GM23338 (cell line): Measurements from ENCODE around the gene NRSN2. TPM values are rescaled to one million over a fixed set of nuclear protein-coding genes. Genes with fewer than 3 reads are reported as not detected.

Source experiments
- ATAC-seq: fragments of 200-7000 bp; cut with Tn5 transposase; 3 replicates; pipeline ENCODE4 v1.9.1; 2020
- DNase-seq: peaks from one replicate; pipeline ENCODE4 v3.0.0-alpha.2; 2015; ENCODE audit warnings: low spot score
- H2AFZ ChIP-seq: fragments of 200-600 bp; sonication (generic); 2 replicates; pipeline ENCODE4 v1.8.0; 2016; ENCODE audit warnings: antibody characterized with exemption, mild to moderate bottlenecking, moderate library complexity
- H3F3A ChIP-seq: fragments of 200-600 bp; sonication (generic); replicated peaks from 2 replicates; pipeline ENCODE4 v1.8.0; 2017; ENCODE audit warnings: antibody characterized with exemption, mixed run types, low read depth
- H3K27ac ChIP-seq: fragments of 200-600 bp; sonication (generic); 2 replicates; pipeline ENCODE4 v1.6.1; 2016; ENCODE audit warnings: low read depth
- H3K27me3 ChIP-seq: fragments of 200-600 bp; sonication (generic); 2 replicates; pipeline ENCODE4 v1.8.0; 2016; ENCODE audit warnings: mild to moderate bottlenecking, mixed run types, moderate library complexity; ENCODE audit not compliant: insufficient read depth
- H3K36me3 ChIP-seq: fragments of 200-600 bp; sonication (generic); 2 replicates; pipeline ENCODE4 v1.8.0; 2016; ENCODE audit warnings: mild to moderate bottlenecking; ENCODE audit not compliant: insufficient read depth
- H3K4me1 ChIP-seq: fragments of 200-600 bp; sonication (generic); 2 replicates; pipeline ENCODE4 v1.8.0; 2016; ENCODE audit warnings: mild to moderate bottlenecking, moderate library complexity; ENCODE audit not compliant: insufficient read depth
- H3K4me2 ChIP-seq: fragments of 200-600 bp; sonication (generic); 2 replicates; pipeline ENCODE4 v1.7.1; 2017; ENCODE audit warnings: mixed run types
- H3K4me3 ChIP-seq: fragments of 200-600 bp; sonication (generic); 2 replicates; pipeline ENCODE4 v1.6.1; 2016; ENCODE audit warnings: mixed run types
- H3K79me2 ChIP-seq: fragments of 200-600 bp; sonication (generic); replicated peaks from 2 replicates; pipeline ENCODE4 v1.8.0; 2017; ENCODE audit warnings: mild to moderate bottlenecking; ENCODE audit not compliant: insufficient read depth
- H3K9me2 ChIP-seq: fragments of 200-600 bp; sonication (generic); 2 replicates; pipeline ENCODE4 v1.8.0; 2017; ENCODE audit not compliant: insufficient read depth
- H4K20me1 ChIP-seq: fragments of 200-600 bp; sonication (generic); replicated peaks from 2 replicates; pipeline ENCODE4 v1.8.0; 2017; ENCODE audit warnings: mild to moderate bottlenecking; ENCODE audit not compliant: insufficient read depth
- H3K27ac Mint-ChIP-seq: 2 replicates; pipeline ENCODE4 v1.8.0; 2020; ENCODE audit warnings: inconsistent platforms, mild to moderate bottlenecking, moderate library complexity, mixed read lengths
- H3K27me3 Mint-ChIP-seq: 3 replicates; pipeline ENCODE4 v1.8.0; 2022; ENCODE audit warnings: low read depth, mild to moderate bottlenecking, moderate library complexity, mixed read lengths, inconsistent platforms; ENCODE audit not compliant: insufficient read depth, poor library complexity
- H3K36me3 Mint-ChIP-seq: 3 replicates; pipeline ENCODE4 v1.8.0; 2021; ENCODE audit warnings: low read depth, mild to moderate bottlenecking, inconsistent platforms, moderate library complexity, mixed read lengths
- H3K4me1 Mint-ChIP-seq: 3 replicates; pipeline ENCODE4 v1.8.0; 2020; ENCODE audit warnings: mild to moderate bottlenecking, inconsistent platforms, mixed read lengths
- H3K4me3 Mint-ChIP-seq: 3 replicates; pipeline ENCODE4 v1.8.0; 2021; ENCODE audit warnings: moderate library complexity, mild to moderate bottlenecking, inconsistent platforms, mixed read lengths
- H3K9me3 Mint-ChIP-seq: 3 replicates; pipeline ENCODE4 v1.8.0; 2020; ENCODE audit warnings: moderate library complexity, mild to moderate bottlenecking, inconsistent platforms, mixed read lengths
- JUNB ChIP-seq: IDR thresholded peaks from one replicate; pipeline ENCODE4 v1.6.1; 2016; ENCODE audit warnings: antibody characterized with exemption; ENCODE audit not compliant: unreplicated experiment
- POLR2AphosphoS5 ChIP-seq: IDR thresholded peaks from 2 replicates; pipeline ENCODE4 v1.6.1; 2016; ENCODE audit warnings: antibody characterized with exemption, low read depth
- STAT1 ChIP-seq: IDR thresholded peaks from one replicate; pipeline ENCODE4 v1.6.1; 2016; ENCODE audit warnings: antibody characterized with exemption; ENCODE audit not compliant: unreplicated experiment
- polyA plus RNA-seq: library from polyadenylated mRNA; unstranded; fragments of >200 nt; fragmentation: Nextera tagmentation; extraction: Ambion mirVana; gene quantifications from 2 replicates; pipeline ENCODE4 v1.2.1, GENCODE V29; 2016
- total RNA-seq: library from RNA; depleted of rRNA; stranded (reverse); fragments of >200 nt; shearing (Covaris generic); gene quantifications from 2 replicates; pipeline ENCODE4 v1.2.3, GENCODE V29; 2014
- TF ChIP-seq, protein P1 (sequence below): IDR thresholded peaks from one replicate; pipeline ENCODE4 v1.6.1; 2018; ENCODE audit warnings: antibody characterized with exemption; ENCODE audit not compliant: unreplicated experiment
- TF ChIP-seq, protein P2 (sequence below), 2 experiments: fragments of 200-600 bp in 1 of 2; sonication (generic) in 1 of 2; conservative IDR thresholded peaks; 2 replicates each; pipeline versions ENCODE4 v1.5.1 to v1.6.1; 2016 to 2017; ENCODE audit warnings: antibody characterized with exemption in 2 of 2, low read depth in 2 of 2, mild to moderate bottlenecking in 2 of 2, moderate library complexity in 1 of 2
- TF ChIP-seq, protein P3 (sequence below): fragments of 250-450 bp; sonication (Bioruptor Pico); IDR thresholded peaks from 2 replicates; pipeline ENCODE4 v1.5.0; 2020; ENCODE audit warnings: mild to moderate bottlenecking, moderate library complexity

NRSN2 gene
- total and polyA plus RNA-seq, 2 experiments from 2014 or later = 14.4 to 17.9 TPM

DNA sequence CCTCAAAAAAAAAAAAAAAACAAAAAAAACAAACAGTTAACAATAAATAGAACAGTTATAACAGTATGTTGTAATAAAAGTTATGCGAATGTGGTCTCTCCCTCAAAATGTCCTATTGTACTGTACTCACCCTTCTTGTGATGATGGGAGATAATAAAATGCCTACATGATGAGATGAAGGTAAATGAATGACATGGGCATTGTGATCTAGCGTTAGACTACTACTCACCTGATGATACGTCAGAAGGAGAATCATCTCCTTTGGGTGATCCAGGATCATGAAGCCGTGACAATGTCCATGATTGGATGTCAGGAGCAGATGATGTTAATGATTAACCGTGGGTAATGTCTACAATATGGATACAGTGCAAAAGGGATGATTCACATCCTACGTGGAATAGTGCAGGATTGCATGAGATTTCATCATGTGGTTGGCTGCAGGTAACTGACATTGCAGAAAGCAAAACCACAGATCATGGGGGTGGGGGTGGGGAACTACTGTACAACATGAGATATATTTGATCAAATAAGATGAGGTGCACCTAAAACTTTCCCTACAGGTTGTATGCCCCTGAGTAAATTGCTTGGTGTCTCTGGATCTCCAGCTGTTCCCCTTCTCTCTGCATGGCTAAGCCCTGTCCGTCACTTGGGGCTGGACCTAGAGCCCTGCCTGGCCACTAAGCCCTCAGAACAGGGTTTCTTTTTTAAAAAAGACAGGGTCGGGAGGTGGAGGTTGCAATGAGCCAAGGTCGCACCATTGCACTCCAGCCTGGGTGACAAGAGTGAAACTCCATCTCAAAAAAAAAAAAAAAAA is 55.0 kb downstream of the NRSN2 start:
- Histone ChIP-seq H2AFZ (no peak overlapping the region), H4K20me1 (no peaks in the 10 kb centered on the region), H3F3A (peaks cover 3% of the 10 kb centered on the region; the same call in 1 of the 2 replicates), H3K4me3 (no peak overlapping the region), H3K36me3 (no peaks in the 10 kb centered on the region), H3K79me2 (no peaks in the 10 kb centered on the region), H3K4me1 (peaks cover 11% of the 10 kb centered on the region), H3K4me2 (no peak overlapping the region), H3K27me3 (no peaks in the 10 kb centered on the region), H3K27ac (no peak overlapping the region), H3K9me2 (no peaks in the 10 kb centered on the region)
- no peak overlapping the region for H3K4me3 Mint-ChIP-seq
- ATAC-seq (no peak), DNase-seq (no peak)
- peaks cover 11% of the 10 kb centered on the region for H3K27me3 Mint-ChIP-seq
- peaks cover 3% of the 10 kb centered on the region; the same call in 2 of the 3 replicates for H3K9me3 Mint-ChIP-seq
- TF ChIP-seq, protein P1, sequence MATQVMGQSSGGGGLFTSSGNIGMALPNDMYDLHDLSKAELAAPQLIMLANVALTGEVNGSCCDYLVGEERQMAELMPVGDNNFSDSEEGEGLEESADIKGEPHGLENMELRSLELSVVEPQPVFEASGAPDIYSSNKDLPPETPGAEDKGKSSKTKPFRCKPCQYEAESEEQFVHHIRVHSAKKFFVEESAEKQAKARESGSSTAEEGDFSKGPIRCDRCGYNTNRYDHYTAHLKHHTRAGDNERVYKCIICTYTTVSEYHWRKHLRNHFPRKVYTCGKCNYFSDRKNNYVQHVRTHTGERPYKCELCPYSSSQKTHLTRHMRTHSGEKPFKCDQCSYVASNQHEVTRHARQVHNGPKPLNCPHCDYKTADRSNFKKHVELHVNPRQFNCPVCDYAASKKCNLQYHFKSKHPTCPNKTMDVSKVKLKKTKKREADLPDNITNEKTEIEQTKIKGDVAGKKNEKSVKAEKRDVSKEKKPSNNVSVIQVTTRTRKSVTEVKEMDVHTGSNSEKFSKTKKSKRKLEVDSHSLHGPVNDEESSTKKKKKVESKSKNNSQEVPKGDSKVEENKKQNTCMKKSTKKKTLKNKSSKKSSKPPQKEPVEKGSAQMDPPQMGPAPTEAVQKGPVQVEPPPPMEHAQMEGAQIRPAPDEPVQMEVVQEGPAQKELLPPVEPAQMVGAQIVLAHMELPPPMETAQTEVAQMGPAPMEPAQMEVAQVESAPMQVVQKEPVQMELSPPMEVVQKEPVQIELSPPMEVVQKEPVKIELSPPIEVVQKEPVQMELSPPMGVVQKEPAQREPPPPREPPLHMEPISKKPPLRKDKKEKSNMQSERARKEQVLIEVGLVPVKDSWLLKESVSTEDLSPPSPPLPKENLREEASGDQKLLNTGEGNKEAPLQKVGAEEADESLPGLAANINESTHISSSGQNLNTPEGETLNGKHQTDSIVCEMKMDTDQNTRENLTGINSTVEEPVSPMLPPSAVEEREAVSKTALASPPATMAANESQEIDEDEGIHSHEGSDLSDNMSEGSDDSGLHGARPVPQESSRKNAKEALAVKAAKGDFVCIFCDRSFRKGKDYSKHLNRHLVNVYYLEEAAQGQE = no peak
- TF ChIP-seq POLR2AphosphoS5 (no peak), STAT1 (no peak), JUNB (no peak)
- H3K4me1 Mint-ChIP-seq = peaks cover 21% of the 10 kb centered on the region
- peaks cover 11% of the 10 kb centered on the region for H3K36me3 Mint-ChIP-seq
- peak overlapping the region; percentile 11; the same call in 1 of the 2 replicates for H3K27ac Mint-ChIP-seq

- no peaks in the 10 kb centered on the region for H4K20me1 ChIP-seq
- Mint-ChIP-seq H3K4me3 (no peak overlapping the region), H3K27me3 (peaks cover 13% of the 10 kb centered on the region), H3K36me3 (peaks cover 7% of the 10 kb centered on the region), H3K9me3 (peaks cover 5% of the 10 kb centered on the region), H3K4me1 (peaks cover 26% of the 10 kb centered on the region), H3K27ac (no peak overlapping the region)
- no peak overlapping the region for H3K4me2 ChIP-seq
- H3K27ac ChIP-seq = no peak overlapping the region
- H3F3A ChIP-seq = peaks cover 5% of the 10 kb centered on the region; the same call in 1 of the 2 replicates
- no peaks in the 10 kb centered on the region for H3K36me3 ChIP-seq
- H3K27me3 ChIP-seq = no peaks in the 10 kb centered on the region
- peaks cover 12% of the 10 kb centered on the region for H3K4me1 ChIP-seq
- H3K4me3 ChIP-seq = no peak overlapping the region
- H2AFZ ChIP-seq = no peak overlapping the region
- ATAC-seq = no peak
- no peaks in the 10 kb centered on the region for H3K9me2 ChIP-seq
- no peaks in the 10 kb centered on the region for H3K79me2 ChIP-seq
- no peak for DNase-seq
- TF ChIP-seq, protein P2, sequence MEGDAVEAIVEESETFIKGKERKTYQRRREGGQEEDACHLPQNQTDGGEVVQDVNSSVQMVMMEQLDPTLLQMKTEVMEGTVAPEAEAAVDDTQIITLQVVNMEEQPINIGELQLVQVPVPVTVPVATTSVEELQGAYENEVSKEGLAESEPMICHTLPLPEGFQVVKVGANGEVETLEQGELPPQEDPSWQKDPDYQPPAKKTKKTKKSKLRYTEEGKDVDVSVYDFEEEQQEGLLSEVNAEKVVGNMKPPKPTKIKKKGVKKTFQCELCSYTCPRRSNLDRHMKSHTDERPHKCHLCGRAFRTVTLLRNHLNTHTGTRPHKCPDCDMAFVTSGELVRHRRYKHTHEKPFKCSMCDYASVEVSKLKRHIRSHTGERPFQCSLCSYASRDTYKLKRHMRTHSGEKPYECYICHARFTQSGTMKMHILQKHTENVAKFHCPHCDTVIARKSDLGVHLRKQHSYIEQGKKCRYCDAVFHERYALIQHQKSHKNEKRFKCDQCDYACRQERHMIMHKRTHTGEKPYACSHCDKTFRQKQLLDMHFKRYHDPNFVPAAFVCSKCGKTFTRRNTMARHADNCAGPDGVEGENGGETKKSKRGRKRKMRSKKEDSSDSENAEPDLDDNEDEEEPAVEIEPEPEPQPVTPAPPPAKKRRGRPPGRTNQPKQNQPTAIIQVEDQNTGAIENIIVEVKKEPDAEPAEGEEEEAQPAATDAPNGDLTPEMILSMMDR (conservative IDR thresholded peaks at IDR 0.05; ENCODE audit: low read depth in 2 of 2) = no peak
- TF ChIP-seq, protein P3, sequence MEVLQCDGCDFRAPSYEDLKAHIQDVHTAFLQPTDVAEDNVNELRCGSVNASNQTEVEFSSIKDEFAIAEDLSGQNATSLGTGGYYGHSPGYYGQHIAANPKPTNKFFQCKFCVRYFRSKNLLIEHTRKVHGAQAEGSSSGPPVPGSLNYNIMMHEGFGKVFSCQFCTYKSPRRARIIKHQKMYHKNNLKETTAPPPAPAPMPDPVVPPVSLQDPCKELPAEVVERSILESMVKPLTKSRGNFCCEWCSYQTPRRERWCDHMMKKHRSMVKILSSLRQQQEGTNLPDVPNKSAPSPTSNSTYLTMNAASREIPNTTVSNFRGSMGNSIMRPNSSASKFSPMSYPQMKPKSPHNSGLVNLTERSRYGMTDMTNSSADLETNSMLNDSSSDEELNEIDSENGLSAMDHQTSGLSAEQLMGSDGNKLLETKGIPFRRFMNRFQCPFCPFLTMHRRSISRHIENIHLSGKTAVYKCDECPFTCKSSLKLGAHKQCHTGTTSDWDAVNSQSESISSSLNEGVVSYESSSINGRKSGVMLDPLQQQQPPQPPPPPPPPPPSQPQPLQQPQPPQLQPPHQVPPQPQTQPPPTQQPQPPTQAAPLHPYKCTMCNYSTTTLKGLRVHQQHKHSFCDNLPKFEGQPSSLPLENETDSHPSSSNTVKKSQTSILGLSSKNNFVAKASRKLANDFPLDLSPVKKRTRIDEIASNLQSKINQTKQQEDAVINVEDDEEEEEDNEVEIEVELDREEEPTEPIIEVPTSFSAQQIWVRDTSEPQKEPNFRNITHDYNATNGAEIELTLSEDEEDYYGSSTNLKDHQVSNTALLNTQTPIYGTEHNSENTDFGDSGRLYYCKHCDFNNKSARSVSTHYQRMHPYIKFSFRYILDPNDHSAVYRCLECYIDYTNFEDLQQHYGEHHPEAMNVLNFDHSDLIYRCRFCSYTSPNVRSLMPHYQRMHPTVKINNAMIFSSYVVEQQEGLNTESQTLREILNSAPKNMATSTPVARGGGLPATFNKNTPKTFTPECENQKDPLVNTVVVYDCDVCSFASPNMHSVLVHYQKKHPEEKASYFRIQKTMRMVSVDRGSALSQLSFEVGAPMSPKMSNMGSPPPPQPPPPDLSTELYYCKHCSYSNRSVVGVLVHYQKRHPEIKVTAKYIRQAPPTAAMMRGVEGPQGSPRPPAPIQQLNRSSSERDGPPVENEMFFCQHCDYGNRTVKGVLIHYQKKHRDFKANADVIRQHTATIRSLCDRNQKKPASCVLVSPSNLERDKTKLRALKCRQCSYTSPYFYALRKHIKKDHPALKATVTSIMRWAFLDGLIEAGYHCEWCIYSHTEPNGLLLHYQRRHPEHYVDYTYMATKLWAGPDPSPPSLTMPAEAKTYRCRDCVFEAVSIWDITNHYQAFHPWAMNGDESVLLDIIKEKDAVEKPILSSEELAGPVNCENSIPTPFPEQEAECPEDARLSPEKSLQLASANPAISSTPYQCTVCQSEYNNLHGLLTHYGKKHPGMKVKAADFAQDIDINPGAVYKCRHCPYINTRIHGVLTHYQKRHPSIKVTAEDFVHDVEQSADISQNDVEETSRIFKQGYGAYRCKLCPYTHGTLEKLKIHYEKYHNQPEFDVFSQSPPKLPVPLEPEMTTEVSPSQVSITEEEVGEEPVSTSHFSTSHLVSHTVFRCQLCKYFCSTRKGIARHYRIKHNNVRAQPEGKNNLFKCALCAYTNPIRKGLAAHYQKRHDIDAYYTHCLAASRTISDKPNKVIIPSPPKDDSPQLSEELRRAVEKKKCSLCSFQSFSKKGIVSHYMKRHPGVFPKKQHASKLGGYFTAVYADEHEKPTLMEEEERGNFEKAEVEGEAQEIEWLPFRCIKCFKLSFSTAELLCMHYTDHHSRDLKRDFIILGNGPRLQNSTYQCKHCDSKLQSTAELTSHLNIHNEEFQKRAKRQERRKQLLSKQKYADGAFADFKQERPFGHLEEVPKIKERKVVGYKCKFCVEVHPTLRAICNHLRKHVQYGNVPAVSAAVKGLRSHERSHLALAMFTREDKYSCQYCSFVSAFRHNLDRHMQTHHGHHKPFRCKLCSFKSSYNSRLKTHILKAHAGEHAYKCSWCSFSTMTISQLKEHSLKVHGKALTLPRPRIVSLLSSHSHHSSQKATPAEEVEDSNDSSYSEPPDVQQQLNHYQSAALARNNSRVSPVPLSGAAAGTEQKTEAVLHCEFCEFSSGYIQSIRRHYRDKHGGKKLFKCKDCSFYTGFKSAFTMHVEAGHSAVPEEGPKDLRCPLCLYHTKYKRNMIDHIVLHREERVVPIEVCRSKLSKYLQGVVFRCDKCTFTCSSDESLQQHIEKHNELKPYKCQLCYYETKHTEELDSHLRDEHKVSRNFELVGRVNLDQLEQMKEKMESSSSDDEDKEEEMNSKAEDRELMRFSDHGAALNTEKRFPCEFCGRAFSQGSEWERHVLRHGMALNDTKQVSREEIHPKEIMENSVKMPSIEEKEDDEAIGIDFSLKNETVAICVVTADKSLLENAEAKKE (CRISPR knock-in tag) = no peak
These were observed 55.6 kb downstream of the NRSN2 start for GRCh38 chr20:402496-402885.
